Measurements from ENCODE around the gene RNF187.

Gene RNF187

DNA sequence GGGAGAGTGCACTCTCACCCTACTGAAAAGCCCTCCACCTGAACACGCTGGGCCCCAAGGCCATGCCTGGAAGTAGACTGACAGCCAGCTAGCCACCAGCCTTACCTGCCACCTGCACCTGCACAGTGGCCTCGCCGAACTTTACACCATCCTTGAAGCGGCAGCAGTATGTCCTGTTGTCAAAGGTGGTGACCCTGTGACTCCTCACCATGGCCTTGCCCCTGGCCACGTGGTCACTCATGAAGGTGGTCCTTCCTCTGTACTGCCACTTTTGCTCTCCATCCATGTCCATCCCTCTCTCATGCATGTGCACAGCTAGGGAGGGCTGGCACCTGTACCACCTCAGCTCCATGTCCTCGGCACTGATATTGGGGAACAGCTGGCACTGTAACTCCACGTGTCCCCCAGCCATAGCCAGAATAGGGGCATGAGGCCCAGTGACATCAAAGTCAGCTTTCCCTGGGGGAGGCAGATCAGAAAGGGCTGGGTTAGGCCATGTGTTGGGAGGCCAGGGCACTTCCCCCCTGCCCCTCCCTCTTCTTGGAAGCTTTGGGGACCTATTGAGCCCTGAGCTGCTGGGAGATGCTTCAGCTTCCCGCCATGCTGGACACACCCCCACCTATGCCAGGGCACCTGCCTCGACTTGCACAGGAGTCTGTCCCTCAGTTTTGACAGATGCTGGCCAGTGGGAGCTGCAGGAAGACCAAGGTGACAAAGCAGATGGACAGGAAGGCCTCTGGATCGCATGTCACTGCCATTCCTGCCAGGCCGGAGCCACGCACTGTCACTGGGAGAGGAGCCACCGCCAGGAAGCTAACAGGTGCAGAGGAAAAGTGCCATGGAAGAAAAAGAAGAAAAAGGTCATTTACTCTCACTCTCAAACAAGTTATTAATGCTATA is 24.6 kb downstream of the RNF187 start:
- no peak for DNase-seq

DNA sequence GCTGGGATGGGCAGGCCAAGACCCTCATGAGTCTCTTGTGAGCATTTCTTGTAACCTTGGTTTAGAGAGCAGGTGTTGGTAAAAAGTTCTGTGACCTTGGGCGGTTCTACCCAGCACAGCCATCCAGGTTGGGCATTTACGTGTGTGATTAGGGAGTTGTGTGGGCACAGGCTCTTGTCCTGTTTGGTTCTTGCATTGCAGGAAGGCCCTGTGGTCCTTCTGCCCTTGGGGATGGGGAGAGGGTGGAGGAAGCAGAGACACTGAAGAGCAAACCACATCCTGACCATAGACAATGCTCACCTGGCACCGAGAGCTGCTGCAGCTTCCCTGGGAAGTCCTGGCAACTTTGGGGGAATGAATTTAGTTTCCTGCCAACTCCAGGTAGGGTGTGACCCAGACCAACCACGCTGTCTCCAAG is 25.6 kb downstream of the RNF187 start:
- no peak for DNase-seq

GRCh38 chr1:228513236-228513900 is 26.2 kb downstream of the RNF187 start:
- DNase-seq, result no peak

- DNase-seq, result no peak
Observed at GRCh38 chr1:228514421-228514820, 27.2 kb downstream of the RNF187 start.

GRCh38 chr1:228515200-228515834 is 28.1 kb downstream of the RNF187 start:
- no peak for DNase-seq

GRCh38 chr1:228517655-228518054 is 30.5 kb downstream of the RNF187 start:
- DNase-seq, result no peak

GRCh38 chr1:228527596-228527995 is 40.4 kb downstream of the RNF187 start:
- no peak for DNase-seq

- DNase-seq, result no peak
Observed at GRCh38 chr1:228528612-228529011, 41.4 kb downstream of the RNF187 start.

GRCh38 chr1:228530086-228530758 is 43.0 kb downstream of the RNF187 start:
- DNase-seq, result no peak

DNA sequence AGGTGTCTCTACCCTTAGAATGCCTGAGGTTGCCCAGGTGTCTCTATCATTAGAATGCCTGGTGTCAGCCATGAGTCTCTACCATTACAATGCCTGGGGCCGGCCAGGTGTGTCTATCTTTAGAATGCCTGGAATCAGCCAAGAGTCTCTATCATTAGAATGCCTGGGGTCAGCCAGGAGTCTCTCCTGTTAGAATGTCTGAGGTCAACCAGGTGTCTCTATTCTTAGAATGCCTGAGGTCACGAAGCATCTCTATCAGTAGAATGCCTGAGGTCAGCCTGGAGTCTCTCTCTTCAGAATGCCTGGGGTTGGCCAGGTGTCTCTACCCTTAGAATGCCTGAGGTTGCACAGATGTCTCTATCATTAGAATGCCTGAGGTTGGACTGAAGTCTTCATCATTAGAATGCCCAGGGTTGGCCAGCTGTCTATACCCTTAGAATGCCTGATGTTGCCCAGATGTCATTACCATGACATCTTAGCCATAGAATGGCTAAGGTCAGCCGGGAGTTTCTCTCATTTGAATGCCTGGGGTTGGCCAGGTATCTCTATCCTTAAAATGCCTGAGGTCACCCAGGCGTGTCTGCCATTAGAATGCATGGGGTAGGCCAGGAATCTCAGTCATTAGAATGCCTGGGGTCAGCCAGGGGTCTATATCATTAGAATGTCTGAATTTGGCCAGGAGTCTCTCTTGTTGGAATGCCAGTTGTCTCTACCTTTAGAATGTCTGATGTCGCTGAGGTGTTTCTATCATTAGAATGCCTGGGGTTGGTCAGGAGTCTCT is 44.0 kb downstream of the RNF187 start:
- no peak for DNase-seq

DNA sequence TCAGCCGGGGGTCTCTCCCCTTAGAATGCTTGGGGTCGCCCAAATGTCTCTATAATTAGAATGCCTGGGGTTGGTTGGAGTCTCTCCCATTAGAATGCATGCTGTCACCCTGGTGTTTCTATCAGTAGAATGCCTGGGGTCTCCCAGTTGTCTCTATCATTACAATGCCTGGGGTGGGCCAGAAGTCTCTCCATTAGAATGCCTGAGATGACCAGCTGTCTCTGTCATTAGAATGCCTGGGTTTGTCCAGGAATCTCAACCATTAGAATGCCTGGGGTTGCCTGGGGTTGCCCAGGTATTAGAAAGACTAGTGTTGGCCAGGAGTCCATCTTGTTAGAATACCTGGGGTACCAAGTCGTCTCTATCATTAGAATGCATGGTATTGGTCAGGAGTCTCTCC is 51.6 kb downstream of the RNF187 start:
- no peak for DNase-seq

DNA sequence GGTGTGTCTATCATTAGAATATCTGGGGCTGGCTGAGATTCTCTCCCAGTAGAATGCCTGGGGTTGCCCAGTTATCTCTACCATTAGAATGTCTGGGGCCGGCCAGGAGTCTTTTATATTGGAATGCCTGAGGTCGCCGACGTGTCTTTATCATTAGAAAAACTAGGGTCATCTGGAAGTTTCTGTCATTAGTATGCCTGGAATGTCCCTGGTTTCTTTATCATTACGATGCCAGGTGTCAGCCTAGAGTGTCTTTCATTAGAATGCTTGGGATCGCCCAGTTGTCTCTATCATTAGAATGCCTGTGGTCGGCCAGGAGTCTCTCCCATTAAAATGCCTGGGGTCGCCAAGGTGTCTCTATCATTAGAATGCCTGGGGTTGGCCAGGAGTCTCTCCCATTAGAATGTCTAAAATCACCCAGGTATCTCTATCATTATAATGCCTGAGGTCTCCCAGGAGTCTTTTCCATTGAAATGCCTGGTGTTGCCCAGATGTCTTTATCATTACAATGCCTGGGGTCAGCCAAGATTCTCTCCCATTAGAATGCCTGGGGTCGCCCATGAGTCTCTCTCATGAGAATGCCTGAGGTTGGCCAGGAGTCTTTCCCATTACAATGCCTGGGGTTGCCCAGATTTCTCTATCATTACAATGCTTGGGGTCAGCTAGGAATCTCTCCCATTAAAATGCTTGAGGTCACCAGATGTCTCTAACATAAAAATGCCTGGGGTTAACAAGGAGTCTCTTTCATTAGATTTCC is 53.2 kb downstream of the RNF187 start:
- DNase-seq, result no peak

DNA sequence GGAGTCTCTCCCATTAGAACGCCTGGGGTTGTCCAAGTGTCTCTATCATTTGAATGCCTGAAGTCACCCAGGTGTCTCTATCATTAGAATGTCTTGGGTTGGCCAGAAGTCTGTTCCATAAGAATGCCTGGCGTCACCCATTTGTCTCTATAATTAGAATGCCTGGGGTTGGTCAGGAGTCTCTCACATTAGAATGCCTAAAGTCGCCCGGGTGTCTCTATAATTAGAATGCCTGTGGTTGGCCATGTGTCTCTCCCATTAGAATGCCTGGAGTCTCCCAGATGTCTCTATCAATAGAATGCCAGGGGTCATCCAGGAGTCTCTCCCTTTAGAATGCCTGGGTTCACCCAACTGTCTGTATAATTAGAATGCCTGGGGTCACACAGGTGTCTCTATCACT is 54.5 kb downstream of the RNF187 start:
- no peak for DNase-seq

DNA sequence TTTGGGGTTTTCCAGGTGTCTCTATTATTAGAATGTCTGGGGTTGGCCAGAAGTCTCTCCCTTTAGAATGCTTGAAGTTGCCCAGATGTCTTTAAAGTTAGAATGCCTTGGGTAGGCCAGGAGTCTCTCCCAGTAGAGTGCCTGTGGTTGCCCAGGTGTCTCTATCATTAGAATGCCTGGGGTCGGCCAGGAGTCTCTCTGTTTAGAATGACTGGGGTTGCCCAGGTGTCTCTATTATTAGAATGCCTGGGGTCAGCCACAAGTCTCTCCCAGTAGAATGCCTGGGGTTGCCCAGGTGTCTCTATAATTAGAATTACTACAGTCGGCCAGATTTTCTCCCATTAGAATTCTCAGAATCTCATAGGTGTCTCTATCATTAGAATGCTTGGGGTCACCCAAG is 55.2 kb downstream of the RNF187 start:
- no peak for DNase-seq

DNA sequence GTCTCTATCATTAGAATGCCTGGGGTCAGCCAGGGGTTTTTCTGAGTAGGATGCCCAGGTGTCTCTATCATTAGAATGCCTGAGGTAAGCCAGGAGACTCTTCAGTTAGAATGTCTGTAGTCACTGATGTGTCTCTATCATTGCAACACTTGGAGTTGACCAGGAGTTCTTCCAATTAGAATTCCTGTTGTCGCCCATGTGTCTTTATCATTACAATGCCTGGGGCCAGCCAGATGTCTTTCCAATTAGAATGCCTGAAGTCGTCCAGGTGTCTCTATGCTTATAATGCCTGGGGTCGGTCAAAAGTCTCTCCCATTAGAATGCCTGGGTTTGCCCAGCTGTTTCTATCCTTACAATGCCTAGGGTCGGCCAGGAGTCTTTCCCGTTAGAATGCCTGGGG is 55.8 kb downstream of the RNF187 start:
- DNase-seq, result no peak

GRCh38 chr1:228543396-228543795 is 56.2 kb downstream of the RNF187 start:
- DNase-seq, result no peak

DNA sequence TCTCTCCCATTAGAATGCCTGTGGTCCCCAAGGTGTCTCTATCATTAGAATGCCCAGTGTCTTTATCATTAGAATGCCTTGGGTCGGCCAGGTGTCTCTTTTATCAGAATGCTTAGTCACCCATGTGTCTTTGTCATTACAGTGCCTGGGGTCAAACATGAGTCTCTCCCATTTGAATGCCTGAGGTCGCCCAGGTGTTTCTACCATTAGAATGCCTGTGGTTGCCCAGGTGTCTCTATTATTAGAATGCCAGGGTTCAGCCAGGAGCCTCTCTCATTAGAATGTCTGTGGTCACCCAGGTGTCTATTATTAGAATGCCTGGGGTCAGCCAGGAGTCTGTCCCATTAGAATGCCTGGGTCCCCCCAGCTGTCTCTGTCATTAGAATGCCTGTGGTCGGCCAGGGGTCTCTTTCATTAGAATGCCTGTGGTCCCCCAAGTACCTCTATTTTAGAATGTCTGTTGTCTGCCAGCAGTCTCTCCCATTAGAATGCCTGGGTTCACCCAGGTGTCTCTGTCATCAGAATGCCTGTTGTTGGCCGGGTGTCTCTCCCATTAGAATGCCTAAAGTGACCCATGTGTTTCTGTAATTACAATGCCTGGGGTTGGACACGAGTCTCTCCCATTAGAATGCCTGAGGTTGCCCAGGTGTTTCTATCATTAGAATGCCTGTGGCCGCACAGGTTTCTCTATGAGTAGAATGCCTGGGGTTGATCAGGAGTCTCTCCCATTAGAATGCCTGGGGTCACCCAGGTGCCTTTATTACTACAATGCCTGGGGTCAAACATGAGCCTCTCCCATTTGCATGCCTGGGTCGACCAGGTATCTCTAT is 57.1 kb downstream of the RNF187 start:
- no peak for DNase-seq

DNA sequence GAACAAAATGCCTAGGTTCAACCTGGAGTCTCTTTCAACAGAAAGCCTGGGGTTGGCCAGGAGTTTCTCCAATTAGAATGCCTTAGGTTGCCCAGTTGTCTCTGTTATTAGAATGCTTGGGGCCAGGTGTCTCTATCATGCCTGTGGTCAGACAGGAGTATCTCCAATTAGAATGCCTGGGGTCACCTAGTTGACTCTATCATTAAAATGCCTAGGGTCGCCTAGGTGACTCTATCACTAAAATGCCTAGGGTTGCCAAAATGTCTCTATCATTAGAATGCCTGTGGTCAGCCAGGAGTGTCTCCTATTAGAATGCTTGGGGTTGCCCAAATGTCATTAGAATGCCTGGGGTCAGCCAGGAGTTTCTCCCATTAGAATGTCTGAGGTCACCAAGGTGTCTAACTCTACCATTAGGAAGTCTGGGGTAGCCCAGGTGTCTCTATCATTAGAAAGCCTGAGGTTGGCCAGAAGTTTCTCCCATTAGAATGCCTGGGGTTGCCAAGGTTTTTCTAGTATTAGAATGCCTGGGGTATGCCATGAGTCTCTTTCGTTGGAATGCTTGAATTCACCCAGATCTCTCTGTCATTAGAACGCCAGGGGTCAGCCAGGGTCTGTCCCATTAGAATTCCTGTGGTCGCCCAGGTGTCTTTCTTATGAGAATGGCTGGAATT is 57.9 kb downstream of the RNF187 start:
- no peak for DNase-seq
